Heart left ventricle (tissue), 13 donors: ENCODE measurements around the gene ZDHHC24.

Source experiments
- CTCF ChIP-seq, 12 donors: fragments of 200-600 bp; sonication (generic) in 4 of 12; IDR thresholded peaks; one replicate each; pipeline versions ENCODE4 v1.5.0 to v1.8.0; 2018 to 2022; ENCODE audit warnings: antibody characterized with exemption in 12 of 12, mild to moderate bottlenecking in 5 of 12
- POLR2A ChIP-seq, 2 donors: fragments of 450-650 bp; IDR thresholded peaks; one replicate each; pipeline ENCODE4 v1.6.1; 2017; ENCODE audit warnings: antibody characterized with exemption in 2 of 2, mild to moderate bottlenecking in 2 of 2, moderate library complexity in 2 of 2
- donor health status: ischemic (EF 13 %, LVEDD 7.1; RV severe dilation, severe dysfunction).
- donor health status: DM: no; HTN: yes; CAD: no.
- donor health status: DM: no; HTN: no; CAD: no.
- donor health status: ischemic (EF 25% LVEDD 6.9; RV normal size, moderate dysfunction).
- donor health status: ischemic (EF 25% LVEDD 5.7; RV mildly dilated, moderate dysfunction).
- donor health status: ischemic (EF 35%, LVEDD 5.7; RV mildly dilated, moderate dysfunction).
- donor health status: nonischemic (EF 11% LVEDD 7.7; RV severe dilation, severe dysfunction).
- donor health status: DM: yes; HTN: yes; CAD: no.
- donor health status: PGD.
- donor health status: ischemic (EF 29% LVEDD 5.4; RV normal size, mild dysfunction).
- donor health status: nonischemic (EF 23%, LVEDD 6.1; RV moderate dilation, normal function).

DNA sequence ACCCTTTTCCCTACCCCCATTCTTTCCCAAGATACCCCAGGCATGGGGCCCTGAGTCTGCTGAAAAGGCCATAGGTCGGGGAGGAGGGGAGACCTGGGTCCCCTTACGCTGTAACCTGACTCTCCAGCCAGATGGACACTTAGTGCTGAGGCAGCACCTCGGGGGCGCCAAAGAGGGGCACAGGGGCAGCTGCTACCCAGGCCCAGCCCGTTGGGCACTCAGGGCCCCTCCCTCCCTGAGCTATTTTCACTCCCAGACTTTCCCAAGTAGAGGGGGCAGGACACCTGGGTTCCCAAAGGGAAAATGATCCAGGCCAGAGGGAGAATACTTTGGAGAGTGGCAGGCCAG, 1.8 kb upstream of the ZDHHC24 start:
- TF ChIP-seq POLR2A (IDR thresholded peaks at IDR 0.05) (no peak), CTCF (IDR thresholded peaks at IDR 0.05) (no peak)
